WTC11 (cell line): Measurements from ENCODE around the gene ANKRD53. TPM values are rescaled to one million over a fixed set of nuclear protein-coding genes. Genes with fewer than 3 reads are reported as not detected.

Experiments used
- ATAC-seq: fragments of 200-7000 bp; cut with Tn5 transposase; 2 replicates; pipeline ENCODE4 v1.10.0; 2021; ENCODE audit warnings: mild to moderate bottlenecking, moderate library complexity
- CTCF ChIA-PET: fragments of 300-600 bp; sonication (Branson Sonifier 250); formaldehyde crosslinking; loops from one replicate; lab custom pipeline; 2021; ENCODE audit warnings: antibody characterized with exemption; lab: Charles Lee
- POLR2A ChIA-PET: fragments of 350-600 bp; sonication (Branson Sonifier 250); formaldehyde crosslinking; loops from one replicate; lab custom pipeline; 2021; ENCODE audit warnings: antibody characterized with exemption; lab: Charles Lee
- DNase-seq: peaks from one replicate; pipeline ENCODE4 v3.0.0; 2021; ENCODE audit warnings: low spot score
- H3K27ac Mint-ChIP-seq: 2 replicates; pipeline ENCODE4 v1.8.0; 2021; ENCODE audit warnings: mixed read lengths
- H3K27me3 Mint-ChIP-seq: 2 replicates; pipeline ENCODE4 v1.8.0; 2021; ENCODE audit warnings: low read depth, mild to moderate bottlenecking, moderate library complexity, mixed read lengths
- H3K36me3 Mint-ChIP-seq: 2 replicates; pipeline ENCODE4 v1.8.0; 2021; ENCODE audit warnings: mixed read lengths
- H3K4me1 Mint-ChIP-seq: 2 replicates; pipeline ENCODE4 v1.8.0; 2022; ENCODE audit warnings: mixed read lengths
- H3K4me3 Mint-ChIP-seq: 2 replicates; pipeline ENCODE4 v1.8.0; 2021; ENCODE audit warnings: mild to moderate bottlenecking, moderate library complexity, mixed read lengths
- H3K9me3 Mint-ChIP-seq: 2 replicates; pipeline ENCODE4 v1.8.0; 2021; ENCODE audit warnings: mixed read lengths
- CREM ChIP-seq: sonication (generic); formaldehyde crosslinking; IDR thresholded peaks from 2 replicates; pipeline ENCODE4 v1.8.1; 2022; ENCODE audit warnings: mild to moderate bottlenecking, missing genetic modification reagents, moderate library complexity
- E2F1 ChIP-seq: sonication (generic); formaldehyde crosslinking; IDR thresholded peaks from 2 replicates; pipeline ENCODE4 v1.8.0; 2022; ENCODE audit warnings: mild to moderate bottlenecking, missing genetic modification reagents
- ESRRA ChIP-seq: sonication (generic); formaldehyde crosslinking; IDR thresholded peaks from 2 replicates; pipeline ENCODE4 v1.8.1; 2022; ENCODE audit warnings: mild to moderate bottlenecking, missing genetic modification reagents, borderline replicate concordance
- FOXJ3 ChIP-seq: sonication (generic); formaldehyde crosslinking; IDR thresholded peaks from 2 replicates; pipeline ENCODE4 v1.9.0; 2021; ENCODE audit warnings: missing genetic modification reagents, mild to moderate bottlenecking, borderline replicate concordance
- FOXP1 ChIP-seq: sonication (generic); formaldehyde crosslinking; IDR thresholded peaks from 2 replicates; pipeline ENCODE4 v1.8.0; 2022; ENCODE audit warnings: missing genetic modification reagents, mild to moderate bottlenecking, moderate library complexity, borderline replicate concordance
- GRHL2 ChIP-seq: fragments of 250-450 bp; sonication (Bioruptor Pico); IDR thresholded peaks from 2 replicates; pipeline ENCODE4 v1.8.0; 2022; ENCODE audit warnings: mild to moderate bottlenecking, moderate library complexity; ENCODE audit not compliant: insufficient replicate concordance, severe bottlenecking
- GTF2I ChIP-seq: fragments of 250-450 bp; sonication (Bioruptor Pico); conservative IDR thresholded peaks from 2 replicates; pipeline ENCODE4 v1.4.0; 2021; ENCODE audit warnings: mild to moderate bottlenecking
- MXD4 ChIP-seq: fragments of 250-450 bp; sonication (Bioruptor Pico); IDR thresholded peaks from 2 replicates; pipeline ENCODE4 v1.8.0; 2021; ENCODE audit warnings: mild to moderate bottlenecking, moderate library complexity, borderline replicate concordance
- OVOL2 ChIP-seq: fragments of 250-450 bp; sonication (Bioruptor Pico); IDR thresholded peaks from 2 replicates; pipeline ENCODE4 v1.9.0; 2021; ENCODE audit warnings: mild to moderate bottlenecking, borderline replicate concordance
- PRRX2 ChIP-seq: fragments of 250-450 bp; sonication (Bioruptor Pico); IDR thresholded peaks from 2 replicates; pipeline ENCODE4 v1.8.0; 2021; ENCODE audit warnings: mild to moderate bottlenecking
- RORB ChIP-seq: fragments of 250-450 bp; sonication (Bioruptor Pico); IDR thresholded peaks from 2 replicates; pipeline ENCODE4 v1.9.0; 2021; ENCODE audit warnings: mild to moderate bottlenecking
- SMAD4 ChIP-seq: sonication (generic); formaldehyde crosslinking; IDR thresholded peaks from 2 replicates; pipeline ENCODE4 v1.8.0; 2022; ENCODE audit warnings: mild to moderate bottlenecking, missing genetic modification reagents
- ZBTB21 ChIP-seq: sonication (generic); formaldehyde crosslinking; IDR thresholded peaks from 2 replicates; pipeline ENCODE4 v1.8.1; 2023; ENCODE audit warnings: mild to moderate bottlenecking, missing genetic modification reagents, borderline replicate concordance
- ZNF138 ChIP-seq: sonication (generic); formaldehyde crosslinking; conservative IDR thresholded peaks from 2 replicates; pipeline ENCODE4 v1.8.1; 2022; ENCODE audit warnings: mild to moderate bottlenecking, moderate library complexity, missing genetic modification reagents
- ZNF396 ChIP-seq: fragments of 250-450 bp; sonication (Bioruptor Pico); IDR thresholded peaks from 2 replicates; pipeline ENCODE4 v1.8.0; 2021; ENCODE audit warnings: mild to moderate bottlenecking, moderate library complexity, borderline replicate concordance
- ZNF671 ChIP-seq: fragments of 250-450 bp; sonication (Bioruptor Pico); IDR thresholded peaks from 2 replicates; pipeline ENCODE4 v1.8.0; 2021; ENCODE audit warnings: mild to moderate bottlenecking
- total RNA-seq: library from RNA; stranded (reverse); gene quantifications from 3 replicates; pipeline ENCODE4 v1.2.3, GENCODE V29; 2021
- TF ChIP-seq, protein P1 (sequence below): sonication (generic); formaldehyde crosslinking; IDR thresholded peaks from 2 replicates; pipeline ENCODE4 v1.8.1; 2022; ENCODE audit warnings: missing genetic modification reagents, borderline replicate concordance
- TF ChIP-seq, protein P2 (sequence below): fragments of 250-450 bp; sonication (Bioruptor Pico); IDR thresholded peaks from 2 replicates; pipeline ENCODE4 v1.9.0; 2021; ENCODE audit warnings: moderate library complexity, mild to moderate bottlenecking, inconsistent platforms, borderline replicate concordance
- TF ChIP-seq, protein P3 (sequence below): sonication (generic); formaldehyde crosslinking; IDR thresholded peaks from 2 replicates; pipeline ENCODE4 v1.8.1; 2022; ENCODE audit warnings: low read depth, mild to moderate bottlenecking, moderate library complexity, missing genetic modification reagents, borderline replicate concordance
- TF ChIP-seq, protein P4 (sequence below): sonication (generic); formaldehyde crosslinking; IDR thresholded peaks from 2 replicates; pipeline ENCODE4 v1.8.1; 2022; ENCODE audit warnings: mild to moderate bottlenecking, moderate library complexity, missing genetic modification reagents
- TF ChIP-seq, protein P5 (sequence below): sonication (generic); formaldehyde crosslinking; IDR thresholded peaks from 2 replicates; pipeline ENCODE4 v1.8.1; 2023; ENCODE audit warnings: mild to moderate bottlenecking, moderate library complexity, missing genetic modification reagents
- TF ChIP-seq, protein P6 (sequence below): sonication (generic); formaldehyde crosslinking; conservative IDR thresholded peaks from 2 replicates; pipeline ENCODE4 v1.8.1; 2022; ENCODE audit warnings: mild to moderate bottlenecking, missing genetic modification reagents

ANKRD53 gene
- total RNA-seq, 1 experiment from 2014 or later = 0.81 TPM

DNA sequence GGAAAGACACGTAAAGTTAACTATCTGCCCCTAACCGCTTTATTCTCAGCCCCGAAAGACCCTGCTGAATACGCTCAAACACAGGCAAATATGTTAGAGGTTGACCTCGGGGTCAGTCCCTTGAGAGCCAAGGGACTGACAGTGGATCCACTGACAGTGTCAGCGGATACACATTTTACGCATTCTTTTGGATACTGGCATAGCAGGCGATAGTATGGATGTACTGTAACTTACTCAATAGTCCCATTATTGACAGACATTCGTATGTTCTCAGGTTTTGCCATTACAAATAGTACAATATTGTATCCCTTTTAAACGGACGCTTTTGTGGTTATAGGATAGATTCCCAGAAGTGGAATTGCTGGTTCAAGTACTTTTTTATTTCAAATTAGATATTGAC lies 29.3 kb upstream of the ANKRD53 start (continued):
- TF ChIP-seq, protein P1, sequence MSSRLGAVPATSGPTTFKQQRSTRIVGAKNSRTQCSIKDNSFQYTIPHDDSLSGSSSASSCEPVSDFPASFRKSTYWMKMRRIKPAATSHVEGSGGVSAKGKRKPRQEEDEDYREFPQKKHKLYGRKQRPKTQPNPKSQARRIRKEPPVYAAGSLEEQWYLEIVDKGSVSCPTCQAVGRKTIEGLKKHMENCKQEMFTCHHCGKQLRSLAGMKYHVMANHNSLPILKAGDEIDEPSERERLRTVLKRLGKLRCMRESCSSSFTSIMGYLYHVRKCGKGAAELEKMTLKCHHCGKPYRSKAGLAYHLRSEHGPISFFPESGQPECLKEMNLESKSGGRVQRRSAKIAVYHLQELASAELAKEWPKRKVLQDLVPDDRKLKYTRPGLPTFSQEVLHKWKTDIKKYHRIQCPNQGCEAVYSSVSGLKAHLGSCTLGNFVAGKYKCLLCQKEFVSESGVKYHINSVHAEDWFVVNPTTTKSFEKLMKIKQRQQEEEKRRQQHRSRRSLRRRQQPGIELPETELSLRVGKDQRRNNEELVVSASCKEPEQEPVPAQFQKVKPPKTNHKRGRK (CRISPR knock-in tag) = no peak
- TF ChIP-seq, protein P2, sequence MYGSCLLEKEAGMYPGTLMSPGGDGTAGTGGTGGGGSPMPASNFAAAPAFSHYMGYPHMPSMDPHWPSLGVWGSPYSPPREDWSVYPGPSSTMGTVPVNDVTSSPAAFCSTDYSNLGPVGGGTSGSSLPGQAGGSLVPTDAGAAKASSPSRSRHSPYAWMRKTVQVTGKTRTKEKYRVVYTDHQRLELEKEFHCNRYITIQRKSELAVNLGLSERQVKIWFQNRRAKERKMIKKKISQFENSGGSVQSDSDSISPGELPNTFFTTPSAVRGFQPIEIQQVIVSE (CRISPR knock-in tag) = no peak
- TF ChIP-seq ESRRA (CRISPR knock-in tag) (no peak), ZBTB21 (no peak)

DNA sequence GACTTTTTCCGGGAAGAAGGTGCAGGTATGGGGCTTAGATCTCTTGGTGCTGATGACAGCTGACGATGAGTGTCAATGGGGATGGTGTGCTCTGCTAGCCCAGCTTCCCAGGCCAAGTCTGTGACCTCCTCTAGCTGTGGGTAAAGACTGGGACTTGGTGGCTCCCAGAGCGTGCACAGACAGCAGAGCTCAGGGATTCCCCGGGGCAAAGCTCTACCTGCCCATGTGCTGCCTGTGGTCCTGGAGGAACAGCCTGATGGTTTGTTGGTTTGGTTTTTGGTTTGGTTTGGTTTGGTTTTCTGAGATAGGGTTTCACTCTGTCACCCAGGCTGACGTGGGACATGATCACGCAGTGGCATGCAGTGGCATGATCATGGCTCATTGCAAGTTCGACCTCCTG lies 23.5 kb upstream of the ANKRD53 start:
- no peaks in the 10 kb centered on the region for H3K9me3 Mint-ChIP-seq
- DNase-seq = no peak

DNA sequence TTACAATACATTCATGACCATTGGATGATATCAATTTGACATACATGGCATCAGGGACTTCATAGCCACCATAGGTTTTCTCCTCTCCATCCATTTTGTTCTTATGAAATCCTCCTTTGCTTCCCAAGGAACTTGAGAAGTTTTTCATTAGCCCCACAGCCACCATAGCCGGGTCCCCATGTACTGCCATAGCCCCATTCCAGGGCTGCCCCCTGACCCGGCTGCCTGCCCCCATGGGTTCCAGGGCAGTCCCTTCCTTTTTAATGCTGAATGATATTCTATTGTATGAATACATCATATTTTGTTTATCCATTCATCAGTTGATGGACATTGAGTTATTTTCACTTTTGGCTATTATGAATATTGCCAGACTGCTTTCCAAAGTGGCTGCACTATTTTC lies 22.3 kb upstream of the ANKRD53 start:
- no peak for ATAC-seq
- Mint-ChIP-seq H3K36me3 (no peaks in the 10 kb centered on the region), H3K4me1 (peaks cover 3% of the 10 kb centered on the region; the same call in 1 of the 2 replicates), H3K9me3 (no peaks in the 10 kb centered on the region), H3K4me3 (no peak overlapping the region), H3K27me3 (peaks cover 38% of the 10 kb centered on the region), H3K27ac (no peak overlapping the region)
- ChIA-PET CTCF (no interaction called here), POLR2A (no interaction called here)
- DNase-seq = no peak
- TF ChIP-seq RORB (CRISPR knock-in tag) = no peak
- TF ChIP-seq, protein P3, sequence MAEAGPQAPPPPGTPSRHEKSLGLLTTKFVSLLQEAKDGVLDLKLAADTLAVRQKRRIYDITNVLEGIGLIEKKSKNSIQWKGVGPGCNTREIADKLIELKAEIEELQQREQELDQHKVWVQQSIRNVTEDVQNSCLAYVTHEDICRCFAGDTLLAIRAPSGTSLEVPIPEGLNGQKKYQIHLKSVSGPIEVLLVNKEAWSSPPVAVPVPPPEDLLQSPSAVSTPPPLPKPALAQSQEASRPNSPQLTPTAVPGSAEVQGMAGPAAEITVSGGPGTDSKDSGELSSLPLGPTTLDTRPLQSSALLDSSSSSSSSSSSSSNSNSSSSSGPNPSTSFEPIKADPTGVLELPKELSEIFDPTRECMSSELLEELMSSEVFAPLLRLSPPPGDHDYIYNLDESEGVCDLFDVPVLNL = no peak
- no peak for TF ChIP-seq ZNF671 (CRISPR knock-in tag)
- no peak for TF ChIP-seq GTF2I (CRISPR knock-in tag)
- TF ChIP-seq E2F1 (CRISPR knock-in tag) = no peak
- TF ChIP-seq OVOL2 (CRISPR knock-in tag) = no peak
- TF ChIP-seq, protein P4, sequence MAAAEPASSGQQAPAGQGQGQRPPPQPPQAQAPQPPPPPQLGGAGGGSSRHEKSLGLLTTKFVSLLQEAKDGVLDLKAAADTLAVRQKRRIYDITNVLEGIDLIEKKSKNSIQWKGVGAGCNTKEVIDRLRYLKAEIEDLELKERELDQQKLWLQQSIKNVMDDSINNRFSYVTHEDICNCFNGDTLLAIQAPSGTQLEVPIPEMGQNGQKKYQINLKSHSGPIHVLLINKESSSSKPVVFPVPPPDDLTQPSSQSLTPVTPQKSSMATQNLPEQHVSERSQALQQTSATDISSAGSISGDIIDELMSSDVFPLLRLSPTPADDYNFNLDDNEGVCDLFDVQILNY (CRISPR knock-in tag) = no peak
- no peak for TF ChIP-seq FOXJ3 (CRISPR knock-in tag)
- no peak for TF ChIP-seq FOXP1

More for the DNA sequence above, 23.5 kb upstream of the ANKRD53 start:
- TF ChIP-seq CREM (CRISPR knock-in tag) (no peak), SMAD4 (CRISPR knock-in tag) (no peak), FOXP1 (no peak), GTF2I (CRISPR knock-in tag) (no peak), ZNF396 (CRISPR knock-in tag) (no peak), E2F1 (CRISPR knock-in tag) (no peak), ZNF138 (CRISPR knock-in tag) (no peak), MXD4 (no peak), GRHL2 (CRISPR knock-in tag) (no peak), PRRX2 (CRISPR knock-in tag) (no peak)
- TF ChIP-seq, protein P5, sequence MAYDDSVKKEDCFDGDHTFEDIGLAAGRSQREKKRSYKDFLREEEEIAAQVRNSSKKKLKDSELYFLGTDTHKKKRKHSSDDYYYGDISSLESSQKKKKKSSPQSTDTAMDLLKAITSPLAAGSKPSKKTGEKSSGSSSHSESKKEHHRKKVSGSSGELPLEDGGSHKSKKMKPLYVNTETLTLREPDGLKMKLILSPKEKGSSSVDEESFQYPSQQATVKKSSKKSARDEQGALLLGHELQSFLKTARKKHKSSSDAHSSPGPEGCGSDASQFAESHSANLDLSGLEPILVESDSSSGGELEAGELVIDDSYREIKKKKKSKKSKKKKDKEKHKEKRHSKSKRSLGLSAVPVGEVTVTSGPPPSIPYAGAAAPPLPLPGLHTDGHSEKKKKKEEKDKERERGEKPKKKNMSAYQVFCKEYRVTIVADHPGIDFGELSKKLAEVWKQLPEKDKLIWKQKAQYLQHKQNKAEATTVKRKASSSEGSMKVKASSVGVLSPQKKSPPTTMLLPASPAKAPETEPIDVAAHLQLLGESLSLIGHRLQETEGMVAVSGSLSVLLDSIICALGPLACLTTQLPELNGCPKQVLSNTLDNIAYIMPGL (CRISPR knock-in tag) = no peak
- TF ChIP-seq, protein P6, sequence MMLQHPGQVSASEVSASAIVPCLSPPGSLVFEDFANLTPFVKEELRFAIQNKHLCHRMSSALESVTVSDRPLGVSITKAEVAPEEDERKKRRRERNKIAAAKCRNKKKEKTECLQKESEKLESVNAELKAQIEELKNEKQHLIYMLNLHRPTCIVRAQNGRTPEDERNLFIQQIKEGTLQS (CRISPR knock-in tag) = no peak
- Mint-ChIP-seq H3K4me3 (no peak overlapping the region), H3K4me1 (peaks cover 3% of the 10 kb centered on the region; the same call in 1 of the 2 replicates), H3K27ac (no peak overlapping the region), H3K36me3 (no peaks in the 10 kb centered on the region), H3K27me3 (peaks cover 34% of the 10 kb centered on the region)
- ChIA-PET POLR2A (no interaction called here), CTCF (interaction anchor here (0.7 to 1.5 kb wide), 4 partner anchors 10 to 83 kb away, joined by 3 to 5 read pairs (median 4); no protein-coding TSS in a partner anchor)
- ATAC-seq = no peak
